OCI-LY1 (cell line): ENCODE measurements around the gene OXER1.

Source experiments
- H2AFZ ChIP-seq: fragments of 200-600 bp; sonication (generic), shearing (Covaris generic); 2 replicates; pipeline ENCODE4 v1.6.0; 2014; ENCODE audit warnings: antibody characterized with exemption, mild to moderate bottlenecking, low read length
- H3F3A ChIP-seq: fragments of 200-600 bp; sonication (generic), shearing (Covaris generic); 2 replicates; pipeline ENCODE4 v1.6.0; 2014; ENCODE audit warnings: mild to moderate bottlenecking, antibody characterized with exemption, low read length, moderate library complexity; ENCODE audit not compliant: insufficient read depth
- H3K27ac ChIP-seq: fragments of 200-600 bp; sonication (generic); 2 replicates; pipeline ENCODE4 v1.5.1; 2014; ENCODE audit warnings: low read length, mixed run types, mild to moderate bottlenecking, low read depth; ENCODE audit not compliant: poor library complexity, severe bottlenecking
- H3K27me3 ChIP-seq: fragments of 200-600 bp; sonication (generic); 2 replicates; pipeline ENCODE4 v1.6.0; 2014; ENCODE audit warnings: antibody characterized with exemption, mild to moderate bottlenecking, low read length, moderate library complexity; ENCODE audit not compliant: insufficient read depth
- H3K36me3 ChIP-seq: fragments of 200-600 bp; sonication (generic); 2 replicates; pipeline ENCODE4 v1.6.1; 2014; ENCODE audit warnings: mild to moderate bottlenecking, antibody characterized with exemption, low read length, moderate library complexity, mixed read lengths; ENCODE audit not compliant: insufficient read depth
- H3K4me1 ChIP-seq: fragments of 200-600 bp; sonication (generic); 2 replicates; pipeline ENCODE4 v1.5.1; 2014; ENCODE audit warnings: mild to moderate bottlenecking, low read length, moderate library complexity; ENCODE audit not compliant: insufficient read depth, severe bottlenecking
- H3K4me2 ChIP-seq: fragments of 200-600 bp; sonication (generic), shearing (Covaris generic); 2 replicates; pipeline ENCODE4 v1.6.1; 2014; ENCODE audit warnings: low read length
- H3K4me3 ChIP-seq: fragments of 200-600 bp; sonication (generic); 2 replicates; pipeline ENCODE4 v1.5.1; 2014; ENCODE audit warnings: low read length, low read depth, mild to moderate bottlenecking, mixed read lengths; ENCODE audit not compliant: poor library complexity, severe bottlenecking
- H3K79me2 ChIP-seq: fragments of 200-600 bp; shearing (Covaris generic); 2 replicates; pipeline ENCODE4 v1.6.1; 2016; ENCODE audit warnings: mixed run types, low read length, mixed read lengths; ENCODE audit not compliant: insufficient read depth
- H3K9ac ChIP-seq: fragments of 200-600 bp; sonication (generic), shearing (Covaris generic); 2 replicates; pipeline ENCODE4 v1.6.1; 2014; ENCODE audit warnings: mild to moderate bottlenecking, low read length, mixed read lengths
- H3K9me2 ChIP-seq: fragments of 200-600 bp; sonication (generic), shearing (Covaris generic); 2 replicates; pipeline ENCODE4 v1.6.1; 2014; ENCODE audit warnings: low read depth, mild to moderate bottlenecking, low read length, mixed read lengths
- H3K9me3 ChIP-seq: fragments of 200-600 bp; shearing (Covaris generic); 2 replicates; pipeline ENCODE4 v1.6.1; 2014; ENCODE audit warnings: low read length, mixed read lengths
- H4K20me1 ChIP-seq: fragments of 200-600 bp; sonication (generic), shearing (Covaris generic); 2 replicates; pipeline ENCODE4 v1.6.0; 2016; ENCODE audit warnings: mild to moderate bottlenecking, low read length; ENCODE audit not compliant: insufficient read depth
- CTCF ChIP-seq: fragments of 200-600 bp; sonication (generic), shearing (Covaris generic); IDR thresholded peaks from 2 replicates; pipeline ENCODE4 v1.5.1; 2017; ENCODE audit warnings: mild to moderate bottlenecking, antibody characterized with exemption, low read length, moderate library complexity, mixed read lengths
- EZH2 ChIP-seq: fragments of 200-600 bp; sonication (generic), shearing (Covaris generic); IDR thresholded peaks from 2 replicates; pipeline ENCODE4 v1.8.0; 2017; ENCODE audit warnings: borderline replicate concordance, mixed run types, mild to moderate bottlenecking, antibody characterized with exemption, low read length, moderate library complexity, mixed read lengths

OXER1 gene

GRCh38 chr2:42742740-42743658 lies 20.9 kb downstream of the OXER1 start:
- no peaks in the 10 kb centered on the region for H4K20me1 ChIP-seq
- no peak overlapping the region for H3K4me2 ChIP-seq
- no peaks in the 10 kb centered on the region for H3F3A ChIP-seq
- H3K4me3 ChIP-seq: no peak overlapping the region
- H3K9me3 ChIP-seq: no peaks in the 10 kb centered on the region
- H3K9me2 ChIP-seq: no peaks in the 10 kb centered on the region
- H3K79me2 ChIP-seq: no peaks in the 10 kb centered on the region
- H3K36me3 ChIP-seq: peaks cover 64% of the 10 kb centered on the region
- TF ChIP-seq CTCF: peak; percentile 30; the same call in 1 of the 2 replicates
- TF ChIP-seq EZH2: no peak
- no peak overlapping the region for H2AFZ ChIP-seq
- no peak overlapping the region for H3K9ac ChIP-seq
- H3K27me3 ChIP-seq: no peaks in the 10 kb centered on the region
- no peak overlapping the region for H3K27ac ChIP-seq
- H3K4me1 ChIP-seq: no peaks in the 10 kb centered on the region

DNA sequence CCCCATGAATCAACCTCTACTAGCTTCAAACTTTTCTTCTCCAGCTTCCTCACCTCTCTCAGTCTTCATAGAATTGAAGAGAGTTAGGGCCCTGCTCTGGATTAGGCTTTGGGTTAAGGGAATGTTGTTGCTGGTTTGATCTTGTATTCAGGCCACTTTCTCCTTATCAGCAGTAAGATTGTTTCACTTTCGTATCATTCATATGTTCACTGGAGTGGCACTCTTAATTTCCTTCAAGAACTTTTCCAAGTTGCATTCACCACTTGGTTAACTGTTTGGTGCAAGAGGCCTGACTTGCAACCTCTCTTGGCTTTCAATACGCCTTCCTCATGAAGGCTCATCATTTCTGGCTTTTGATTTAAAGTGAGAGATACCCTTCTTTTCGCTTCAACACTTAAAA lies 22.8 kb downstream of the OXER1 start:
- no peaks in the 10 kb centered on the region for H3K9me2 ChIP-seq
- H4K20me1 ChIP-seq: no peaks in the 10 kb centered on the region
- H3K9me3 ChIP-seq: no peaks in the 10 kb centered on the region
- no peaks in the 10 kb centered on the region for H3F3A ChIP-seq
- H3K36me3 ChIP-seq: peaks cover 70% of the 10 kb centered on the region
- no peak overlapping the region for H3K9ac ChIP-seq
- H3K4me1 ChIP-seq: no peaks in the 10 kb centered on the region
- H3K4me3 ChIP-seq: no peak overlapping the region
- H3K27ac ChIP-seq: no peak overlapping the region
- H3K4me2 ChIP-seq: no peak overlapping the region
- no peaks in the 10 kb centered on the region for H3K27me3 ChIP-seq
- H2AFZ ChIP-seq: no peak overlapping the region
- H3K79me2 ChIP-seq: no peaks in the 10 kb centered on the region
- no peak for TF ChIP-seq CTCF
- TF ChIP-seq EZH2: no peak

- no peak overlapping the region for H2AFZ ChIP-seq
- H3K36me3 ChIP-seq: peaks cover 89% of the 10 kb centered on the region
- H3F3A ChIP-seq: no peaks in the 10 kb centered on the region
- H3K9me2 ChIP-seq: no peaks in the 10 kb centered on the region
- H3K9me3 ChIP-seq: no peaks in the 10 kb centered on the region
- TF ChIP-seq CTCF (no peak), EZH2 (no peak)
- H3K4me3 ChIP-seq: no peak overlapping the region
- no peaks in the 10 kb centered on the region for H3K4me1 ChIP-seq
- H3K4me2 ChIP-seq: no peak overlapping the region
- no peaks in the 10 kb centered on the region for H3K27me3 ChIP-seq
- no peak overlapping the region for H3K9ac ChIP-seq
- no peak overlapping the region for H3K27ac ChIP-seq
- H4K20me1 ChIP-seq: 0 out of 2 replicates have a peak, but pooled peaks cover 2% of the 10 kb centered on the region
- no peaks in the 10 kb centered on the region for H3K79me2 ChIP-seq
Measured at GRCh38 chr2:42736598-42737322, 27.2 kb downstream of the OXER1 start.
